Stimulated activated CD4-positive, alpha-beta T cell treated with anti-CD3 and anti-CD28 coated beads, Interleukin-15, amount 100 ng/mL, for 1 hour (primary cell): Measurements from ENCODE around the gene CALML3.
A peak's percentile ranks its signal among the peaks of the same experiment; 100 is the strongest.
"Not testable (repeated sequence)": the region's sequence is repeated elsewhere in the genome, so short reads cannot be mapped to it uniquely, and the experiment has no call there.

Source experiments
- DNase-seq, 2 donors: peaks; one replicate each; pipeline ENCODE4 v3.0.0-alpha.2; 2020; ENCODE audit warnings: low read depth in 1 of 2, low spot score in 1 of 2

The CALML3 gene

GRCh38 chr10:5552376-5553321 is 27.9 kb downstream of the CALML3 start:
- no peak for DNase-seq

- no peak for DNase-seq
Observed at GRCh38 chr10:5553400-5554170, 28.8 kb downstream of the CALML3 start.

- DNase-seq: no peak
Observed at GRCh38 chr10:5555021-5555510, 30.3 kb downstream of the CALML3 start.

GRCh38 chr10:5555881-5556280 is 31.1 kb downstream of the CALML3 start:
- DNase-seq: no peak

- DNase-seq: no peak
Observed at GRCh38 chr10:5556576-5556975, 31.8 kb downstream of the CALML3 start.

GRCh38 chr10:5557040-5557721 is 32.4 kb downstream of the CALML3 start:
- no peak for DNase-seq

- DNase-seq: no peak
Observed at GRCh38 chr10:5557799-5558771, 33.3 kb downstream of the CALML3 start.

GRCh38 chr10:5559022-5559421 is 34.3 kb downstream of the CALML3 start:
- DNase-seq: not testable (repeated sequence)

- no peak for DNase-seq
Observed at GRCh38 chr10:5559642-5560141, 34.9 kb downstream of the CALML3 start.

- DNase-seq: no peak
Observed at GRCh38 chr10:5560142-5560816, 35.5 kb downstream of the CALML3 start.

GRCh38 chr10:5560817-5561703 is 36.3 kb downstream of the CALML3 start:
- DNase-seq: no peak

- DNase-seq: no peak
Observed at GRCh38 chr10:5561704-5562645, 37.2 kb downstream of the CALML3 start.

GRCh38 chr10:5563321-5563961 is 38.7 kb downstream of the CALML3 start:
- no peak for DNase-seq

GRCh38 chr10:5563991-5564536 is 39.3 kb downstream of the CALML3 start:
- peak; percentile 25 to 36 for DNase-seq

- DNase-seq: peak in 1 of 2 donors; percentile 11
Observed at GRCh38 chr10:5564537-5565204, 39.9 kb downstream of the CALML3 start.

- DNase-seq: no peak
Observed at GRCh38 chr10:5565205-5565545, 40.4 kb downstream of the CALML3 start.
